Measurements from ENCODE around the gene PRRG2. TPM values are rescaled to one million over a fixed set of nuclear protein-coding genes. Genes with fewer than 3 reads are reported as not detected.

The PRRG2 gene
- total RNA-seq, 2 experiments from 2014 or later: 1.5 to 1.6 TPM

GRCh38 chr19:49570138-49570856 lies 10.8 kb upstream of the PRRG2 start:
- Mint-ChIP-seq H3K4me1 (peaks cover 44% of the 10 kb centered on the region), H3K27me3 (no peaks in the 10 kb centered on the region), H3K9me3 (peaks cover under 1% of the 10 kb centered on the region), H3K4me3 (no peak overlapping the region), H3K36me3 (peaks cover 13% of the 10 kb centered on the region), H3K27ac (peak overlapping the region; percentile 72)
- DNase-seq: peak; percentile 62

GRCh38 chr19:49570997-49571676 lies 10.0 kb upstream of the PRRG2 start:
- no peak for DNase-seq
- H3K4me1 Mint-ChIP-seq: peaks cover 39% of the 10 kb centered on the region
- no peaks in the 10 kb centered on the region for H3K27me3 Mint-ChIP-seq
- no peak overlapping the region for H3K27ac Mint-ChIP-seq
- no peak overlapping the region for H3K4me3 Mint-ChIP-seq
- H3K9me3 Mint-ChIP-seq: no peaks in the 10 kb centered on the region
- peaks cover 7% of the 10 kb centered on the region for H3K36me3 Mint-ChIP-seq

- no peaks in the 10 kb centered on the region for H3K27me3 Mint-ChIP-seq
- peaks cover 4% of the 10 kb centered on the region for H3K36me3 Mint-ChIP-seq
- no peak for DNase-seq
- no peak overlapping the region for H3K4me3 Mint-ChIP-seq
- no peaks in the 10 kb centered on the region for H3K9me3 Mint-ChIP-seq
- H3K27ac Mint-ChIP-seq: no peak overlapping the region
- H3K4me1 Mint-ChIP-seq: peaks cover 30% of the 10 kb centered on the region
Measured at GRCh38 chr19:49573009-49573408, 8.1 kb upstream of the PRRG2 start.

GRCh38 chr19:49573425-49573824 lies 7.7 kb upstream of the PRRG2 start:
- Mint-ChIP-seq H3K27me3 (no peaks in the 10 kb centered on the region), H3K4me1 (peaks cover 28% of the 10 kb centered on the region), H3K36me3 (peaks cover 4% of the 10 kb centered on the region), H3K4me3 (no peak overlapping the region), H3K27ac (no peak overlapping the region), H3K9me3 (no peaks in the 10 kb centered on the region)
- no peak for DNase-seq

- H3K4me3 Mint-ChIP-seq: no peak overlapping the region
- peak overlapping the region; percentile 20 for H3K27ac Mint-ChIP-seq
- peaks cover 2% of the 10 kb centered on the region for H3K36me3 Mint-ChIP-seq
- H3K27me3 Mint-ChIP-seq: no peaks in the 10 kb centered on the region
- DNase-seq: no peak
- H3K9me3 Mint-ChIP-seq: no peaks in the 10 kb centered on the region
- peaks cover 30% of the 10 kb centered on the region for H3K4me1 Mint-ChIP-seq
Measured at GRCh38 chr19:49574206-49574755, 6.8 kb upstream of the PRRG2 start.

- Mint-ChIP-seq H3K4me3 (peak overlapping the region; percentile 94), H3K27me3 (no peaks in the 10 kb centered on the region), H3K4me1 (peaks cover 25% of the 10 kb centered on the region), H3K27ac (peak overlapping the region; percentile 17), H3K9me3 (no peaks in the 10 kb centered on the region), H3K36me3 (peaks cover 3% of the 10 kb centered on the region)
- no peak for DNase-seq
Measured at GRCh38 chr19:49579193-49579592, 1.9 kb upstream of the PRRG2 start.

GRCh38 chr19:49579947-49580263 lies 1.2 kb upstream of the PRRG2 start:
- Mint-ChIP-seq H3K36me3 (peaks cover 2% of the 10 kb centered on the region), H3K4me1 (peaks cover 24% of the 10 kb centered on the region), H3K27me3 (no peaks in the 10 kb centered on the region), H3K27ac (peak overlapping the region; percentile 91), H3K9me3 (no peaks in the 10 kb centered on the region), H3K4me3 (peak overlapping the region; percentile 94)
- DNase-seq: no peak

- Mint-ChIP-seq H3K4me3 (peak within 1 kb of the TSS; percentile 94), H3K4me1 (peaks cover 24% of the 10 kb centered on the region), H3K36me3 (peaks cover 2% of the 10 kb centered on the region), H3K9me3 (no peaks in the 10 kb centered on the region), H3K27ac (peak within 1 kb of the TSS; percentile 91), H3K27me3 (no peaks in the 10 kb centered on the region)
- peak; percentile 95 for DNase-seq
Measured at GRCh38 chr19:49580264-49581006, 681 bp upstream of the PRRG2 start, which contains the start of gene NOSIP. Gene NOSIP, minus strand, starts transcription at chr19:49580556. Its CDS starts 19,865 bp downstream, at chr19:49560691.

- no peak for DNase-seq
- H3K36me3 Mint-ChIP-seq: peaks cover 2% of the 10 kb centered on the region
- peaks cover 18% of the 10 kb centered on the region for H3K4me1 Mint-ChIP-seq
- no peak overlapping the region for H3K27ac Mint-ChIP-seq
- H3K9me3 Mint-ChIP-seq: no peaks in the 10 kb centered on the region
- no peaks in the 10 kb centered on the region for H3K27me3 Mint-ChIP-seq
- no peak overlapping the region for H3K4me3 Mint-ChIP-seq
Measured at GRCh38 chr19:49583239-49583638, 2.1 kb downstream of the PRRG2 start.

GRCh38 chr19:49585023-49585422 lies 3.9 kb downstream of the PRRG2 start:
- DNase-seq: no peak
- peaks cover 15% of the 10 kb centered on the region for H3K4me1 Mint-ChIP-seq
- no peak overlapping the region for H3K4me3 Mint-ChIP-seq
- no peak overlapping the region for H3K27ac Mint-ChIP-seq
- H3K9me3 Mint-ChIP-seq: no peaks in the 10 kb centered on the region
- H3K27me3 Mint-ChIP-seq: no peaks in the 10 kb centered on the region
- H3K36me3 Mint-ChIP-seq: peaks cover 2% of the 10 kb centered on the region

GRCh38 chr19:49587227-49587626 lies 6.1 kb downstream of the PRRG2 start:
- Mint-ChIP-seq H3K27me3 (no peaks in the 10 kb centered on the region), H3K4me1 (peaks cover 13% of the 10 kb centered on the region), H3K27ac (no peak overlapping the region), H3K9me3 (no peaks in the 10 kb centered on the region), H3K36me3 (no peaks in the 10 kb centered on the region), H3K4me3 (no peak overlapping the region)
- DNase-seq: no peak

- Mint-ChIP-seq H3K9me3 (no peaks in the 10 kb centered on the region), H3K4me1 (peaks cover 21% of the 10 kb centered on the region), H3K27me3 (no peaks in the 10 kb centered on the region), H3K27ac (no peak overlapping the region), H3K36me3 (peaks cover 2% of the 10 kb centered on the region), H3K4me3 (no peak overlapping the region)
- peak; percentile 67 for DNase-seq
Measured at GRCh38 chr19:49588365-49589122, 7.4 kb downstream of the PRRG2 start.

GRCh38 chr19:49589502-49589905 lies 8.4 kb downstream of the PRRG2 start:
- Mint-ChIP-seq H3K27me3 (no peaks in the 10 kb centered on the region), H3K36me3 (peaks cover 9% of the 10 kb centered on the region), H3K27ac (no peak overlapping the region), H3K4me3 (no peak overlapping the region), H3K4me1 (peaks cover 29% of the 10 kb centered on the region), H3K9me3 (no peaks in the 10 kb centered on the region)
- no peak for DNase-seq

- peak; percentile 95 for DNase-seq
- H3K4me1 Mint-ChIP-seq: peaks cover 30% of the 10 kb centered on the region
- H3K4me3 Mint-ChIP-seq: peak overlapping the region; percentile 86
- H3K36me3 Mint-ChIP-seq: peaks cover 9% of the 10 kb centered on the region
- no peaks in the 10 kb centered on the region for H3K9me3 Mint-ChIP-seq
- no peaks in the 10 kb centered on the region for H3K27me3 Mint-ChIP-seq
- H3K27ac Mint-ChIP-seq: peak overlapping the region; percentile 90
Measured at GRCh38 chr19:49590071-49590970, 9.2 kb downstream of the PRRG2 start.
